GM12801 (cell line): Measurements from ENCODE around the gene UBL4A.

Source experiments
- TF ChIP-seq, protein P1 (sequence below): IDR thresholded peaks from one replicate; pipeline ENCODE4 v1.5.1; 2011; ENCODE audit warnings: control low read depth; ENCODE audit not compliant: insufficient read length; ENCODE audit errors: extremely low read depth

The UBL4A gene

GRCh38 chrX:154506483-154507332, 20.3 kb upstream of the UBL4A start:
- TF ChIP-seq, protein P1, sequence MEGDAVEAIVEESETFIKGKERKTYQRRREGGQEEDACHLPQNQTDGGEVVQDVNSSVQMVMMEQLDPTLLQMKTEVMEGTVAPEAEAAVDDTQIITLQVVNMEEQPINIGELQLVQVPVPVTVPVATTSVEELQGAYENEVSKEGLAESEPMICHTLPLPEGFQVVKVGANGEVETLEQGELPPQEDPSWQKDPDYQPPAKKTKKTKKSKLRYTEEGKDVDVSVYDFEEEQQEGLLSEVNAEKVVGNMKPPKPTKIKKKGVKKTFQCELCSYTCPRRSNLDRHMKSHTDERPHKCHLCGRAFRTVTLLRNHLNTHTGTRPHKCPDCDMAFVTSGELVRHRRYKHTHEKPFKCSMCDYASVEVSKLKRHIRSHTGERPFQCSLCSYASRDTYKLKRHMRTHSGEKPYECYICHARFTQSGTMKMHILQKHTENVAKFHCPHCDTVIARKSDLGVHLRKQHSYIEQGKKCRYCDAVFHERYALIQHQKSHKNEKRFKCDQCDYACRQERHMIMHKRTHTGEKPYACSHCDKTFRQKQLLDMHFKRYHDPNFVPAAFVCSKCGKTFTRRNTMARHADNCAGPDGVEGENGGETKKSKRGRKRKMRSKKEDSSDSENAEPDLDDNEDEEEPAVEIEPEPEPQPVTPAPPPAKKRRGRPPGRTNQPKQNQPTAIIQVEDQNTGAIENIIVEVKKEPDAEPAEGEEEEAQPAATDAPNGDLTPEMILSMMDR = no peak

- TF ChIP-seq, protein P1 = no peak
Observed at GRCh38 chrX:154505734-154506133, 19.3 kb upstream of the UBL4A start.

DNA sequence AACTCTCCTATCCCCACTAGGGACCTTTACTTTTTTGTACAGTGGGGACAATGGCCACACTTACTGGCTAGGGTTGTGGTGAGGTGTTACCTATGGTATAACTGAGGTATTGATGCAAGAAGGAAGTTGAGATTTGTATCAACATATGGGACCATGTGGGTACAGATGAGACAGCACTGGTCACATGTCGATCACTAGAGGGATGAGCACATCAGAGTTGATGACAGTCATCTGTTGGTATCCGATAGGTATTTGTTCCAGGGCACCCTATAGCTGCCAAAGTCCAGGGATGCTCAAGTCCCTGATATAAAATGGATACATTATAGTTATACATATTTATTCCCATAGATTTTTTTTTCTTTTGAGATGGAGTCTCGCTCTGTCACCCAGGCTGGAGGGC, 16.6 kb upstream of the UBL4A start:
- TF ChIP-seq, protein P1 = no peak

GRCh38 chrX:154502098-154502497, 15.7 kb upstream of the UBL4A start:
- TF ChIP-seq, protein P1 = no peak

GRCh38 chrX:154495472-154495922, 9.1 kb upstream of the UBL4A start:
- TF ChIP-seq, protein P1 = no peak

DNA sequence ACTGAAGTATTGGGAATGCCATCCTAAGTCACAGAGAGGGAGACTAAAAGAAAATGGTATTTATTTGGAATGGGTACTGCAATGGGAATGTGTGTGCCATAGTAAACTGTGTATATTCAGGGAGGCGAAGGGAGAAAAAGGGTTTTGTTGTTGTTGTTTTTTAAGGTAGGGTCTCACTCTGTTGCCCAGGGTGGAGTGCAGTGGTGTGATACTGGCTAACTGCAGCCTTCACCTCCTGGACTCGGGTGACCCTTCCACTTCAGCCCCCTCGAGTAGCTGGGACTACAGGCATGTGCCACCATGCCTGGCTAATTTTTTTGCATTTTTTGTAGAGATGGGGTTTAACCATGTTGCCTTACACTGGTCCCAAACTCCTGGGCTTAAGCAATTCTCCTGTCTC, 8.3 kb upstream of the UBL4A start:
- TF ChIP-seq, protein P1 = no peak

- TF ChIP-seq, protein P1 = no peak
Observed at GRCh38 chrX:154490414-154491083, 4.1 kb upstream of the UBL4A start, which contains the start of gene SLC10A3. SLC10A3 (minus strand) TSS chrX:154490629; CDS start chrX:154488940, 1,689 bp downstream.
